HL-60 (cell line): ENCODE measurements around the gene CTNNA2.
"Not testable (repeated sequence)": the region's sequence is repeated elsewhere in the genome, so short reads cannot be mapped to it uniquely, and the experiment has no call there.

ENCODE experiments used
- GABPA ChIP-seq: IDR thresholded peaks from 2 replicates; pipeline ENCODE4 v1.6.1; 2012; ENCODE audit warnings: low read depth
- POLR2AphosphoS5 ChIP-seq: IDR thresholded peaks from 2 replicates; pipeline ENCODE4 v1.6.1; 2012; ENCODE audit warnings: low read depth
- TF ChIP-seq, protein P1 (sequence below): IDR thresholded peaks from one replicate; pipeline ENCODE4 v1.5.1; 2011; ENCODE audit warnings: low read length, control low read depth, inconsistent platforms; ENCODE audit not compliant: insufficient read depth

GRCh38 chr2:80146757-80147156 lies 633.9 kb downstream of the CTNNA2 start:
- TF ChIP-seq, protein P1, sequence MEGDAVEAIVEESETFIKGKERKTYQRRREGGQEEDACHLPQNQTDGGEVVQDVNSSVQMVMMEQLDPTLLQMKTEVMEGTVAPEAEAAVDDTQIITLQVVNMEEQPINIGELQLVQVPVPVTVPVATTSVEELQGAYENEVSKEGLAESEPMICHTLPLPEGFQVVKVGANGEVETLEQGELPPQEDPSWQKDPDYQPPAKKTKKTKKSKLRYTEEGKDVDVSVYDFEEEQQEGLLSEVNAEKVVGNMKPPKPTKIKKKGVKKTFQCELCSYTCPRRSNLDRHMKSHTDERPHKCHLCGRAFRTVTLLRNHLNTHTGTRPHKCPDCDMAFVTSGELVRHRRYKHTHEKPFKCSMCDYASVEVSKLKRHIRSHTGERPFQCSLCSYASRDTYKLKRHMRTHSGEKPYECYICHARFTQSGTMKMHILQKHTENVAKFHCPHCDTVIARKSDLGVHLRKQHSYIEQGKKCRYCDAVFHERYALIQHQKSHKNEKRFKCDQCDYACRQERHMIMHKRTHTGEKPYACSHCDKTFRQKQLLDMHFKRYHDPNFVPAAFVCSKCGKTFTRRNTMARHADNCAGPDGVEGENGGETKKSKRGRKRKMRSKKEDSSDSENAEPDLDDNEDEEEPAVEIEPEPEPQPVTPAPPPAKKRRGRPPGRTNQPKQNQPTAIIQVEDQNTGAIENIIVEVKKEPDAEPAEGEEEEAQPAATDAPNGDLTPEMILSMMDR, result not testable (repeated sequence)
- TF ChIP-seq GABPA, POLR2AphosphoS5: not testable (repeated sequence)
